Astrocyte (in vitro differentiated cells and primary cell): ENCODE data around the gene NECTIN1. TPM values are rescaled to one million over a fixed set of nuclear protein-coding genes. Genes with fewer than 3 reads are reported as not detected.
A peak's percentile ranks its signal among the peaks of the same experiment; 100 is the strongest.

Experiments
- DNase-seq: peaks from one replicate; pipeline ENCODE4 v3.0.0-alpha.2; 2010; ENCODE audit warnings: low read depth
- FAIRE-seq: peaks from 2 replicates; lab custom pipeline; 2011; peaks lifted over from hg19 to GRCh38; lab: Jason Lieb, UNC
- H2AFZ ChIP-seq: 2 replicates; pipeline ENCODE4 v1.6.0; 2012; ENCODE audit warnings: low read depth, low read length, inconsistent platforms
- H3K27ac ChIP-seq: 2 replicates; pipeline ENCODE4 v1.5.1; 2011; ENCODE audit warnings: low read depth, low read length, inconsistent platforms
- H3K27me3 ChIP-seq: 2 replicates; pipeline ENCODE4 v1.6.0; 2011; ENCODE audit warnings: low read length, inconsistent platforms; ENCODE audit not compliant: insufficient read depth
- H3K36me3 ChIP-seq: 2 replicates; pipeline ENCODE4 v1.5.1; 2011; ENCODE audit warnings: low read length, inconsistent platforms; ENCODE audit not compliant: insufficient read depth
- H3K4me1 ChIP-seq: 2 replicates; pipeline ENCODE4 v1.5.1; 2011; ENCODE audit warnings: low read length, inconsistent platforms; ENCODE audit not compliant: insufficient read depth
- H3K4me2 ChIP-seq: 2 replicates; pipeline ENCODE4 v1.6.0; 2012; ENCODE audit warnings: low read length, inconsistent platforms
- H3K4me3 ChIP-seq: 2 replicates; pipeline ENCODE4 v1.5.1; 2011; ENCODE audit warnings: low read depth, mild to moderate bottlenecking, low read length, inconsistent platforms; ENCODE audit not compliant: insufficient read depth
- H3K79me2 ChIP-seq: 2 replicates; pipeline ENCODE4 v1.6.0; 2012; ENCODE audit warnings: mild to moderate bottlenecking, low read length, inconsistent platforms; ENCODE audit not compliant: insufficient read depth
- H3K9ac ChIP-seq: 2 replicates; pipeline ENCODE4 v1.6.0; 2012; ENCODE audit warnings: mild to moderate bottlenecking, low read length, inconsistent platforms
- H3K9me3 ChIP-seq: 2 replicates; pipeline ENCODE4 v1.5.1; 2012; ENCODE audit warnings: low read depth, mild to moderate bottlenecking, low read length, inconsistent platforms; ENCODE audit not compliant: insufficient read depth
- H4K20me1 ChIP-seq: 2 replicates; pipeline ENCODE4 v1.6.0; 2012; ENCODE audit warnings: low read length, inconsistent platforms; ENCODE audit not compliant: insufficient read depth
- H3K27ac Mint-ChIP-seq: one replicate; pipeline ENCODE4 v1.8.0; 2021; ENCODE audit warnings: mild to moderate bottlenecking, mixed read lengths; ENCODE audit not compliant: unreplicated experiment
- H3K27me3 Mint-ChIP-seq: one replicate; pipeline ENCODE4 v1.8.0; 2021; ENCODE audit warnings: low read depth, mixed read lengths; ENCODE audit not compliant: unreplicated experiment
- H3K36me3 Mint-ChIP-seq: one replicate; pipeline ENCODE4 v1.8.0; 2021; ENCODE audit warnings: low read depth, mixed read lengths; ENCODE audit not compliant: unreplicated experiment
- H3K4me1 Mint-ChIP-seq: one replicate; pipeline ENCODE4 v1.8.0; 2021; ENCODE audit warnings: low read depth, mixed read lengths; ENCODE audit not compliant: unreplicated experiment
- H3K4me3 Mint-ChIP-seq: one replicate; pipeline ENCODE4 v1.8.0; 2021; ENCODE audit warnings: mild to moderate bottlenecking, moderate library complexity, mixed read lengths; ENCODE audit not compliant: unreplicated experiment
- H3K9me3 Mint-ChIP-seq: one replicate; pipeline ENCODE4 v1.8.0; 2021; ENCODE audit warnings: mild to moderate bottlenecking, mixed read lengths; ENCODE audit not compliant: unreplicated experiment
- CTCF ChIP-seq: IDR thresholded peaks from 2 replicates; pipeline ENCODE4 v1.5.1; 2011; ENCODE audit warnings: low read depth, mild to moderate bottlenecking, inconsistent platforms, low read length, moderate library complexity; ENCODE audit not compliant: insufficient read depth
- EZH2 ChIP-seq: IDR thresholded peaks from 2 replicates; pipeline ENCODE4 v1.6.1; 2012; ENCODE audit warnings: mild to moderate bottlenecking, low read length, inconsistent platforms; ENCODE audit not compliant: insufficient read depth
- total RNA-seq: library from RNA; stranded (reverse); gene quantifications from 2 replicates; pipeline ENCODE4 v1.2.1, GENCODE V29; 2021

Gene NECTIN1
- total RNA-seq, 1 donor from 2014 or later: 17.7 TPM

- Histone ChIP-seq H2AFZ (no peak overlapping the region), H3K9me3 (no peaks in the 10 kb centered on the region), H3K4me3 (no peak overlapping the region), H3K4me2 (no peak overlapping the region), H3K27me3 (peaks cover 8% of the 10 kb centered on the region), H3K9ac (no peak overlapping the region), H3K36me3 (no peaks in the 10 kb centered on the region), H3K79me2 (no peaks in the 10 kb centered on the region), H4K20me1 (no peaks in the 10 kb centered on the region), H3K4me1 (peaks cover 22% of the 10 kb centered on the region), H3K27ac (no peak overlapping the region)
- Mint-ChIP-seq H3K4me1 (peaks cover 16% of the 10 kb centered on the region), H3K27ac (no peak overlapping the region), H3K27me3 (peaks cover 59% of the 10 kb centered on the region), H3K4me3 (no peak overlapping the region), H3K36me3 (peaks cover under 1% of the 10 kb centered on the region), H3K9me3 (no peaks in the 10 kb centered on the region)
- DNase-seq (peak; percentile 70), FAIRE-seq (no peak)
- TF ChIP-seq EZH2 (no peak), CTCF (no peak)
These were observed 29.3 kb upstream of the NECTIN1 start for GRCh38 chr11:119758291-119758690.

- Histone ChIP-seq H3K4me1 (peaks cover 22% of the 10 kb centered on the region), H4K20me1 (no peaks in the 10 kb centered on the region), H3K4me3 (no peak overlapping the region), H3K9me3 (no peaks in the 10 kb centered on the region), H3K9ac (no peak overlapping the region), H3K36me3 (no peaks in the 10 kb centered on the region), H3K4me2 (no peak overlapping the region), H3K27me3 (peaks cover 8% of the 10 kb centered on the region), H3K79me2 (no peaks in the 10 kb centered on the region), H3K27ac (no peak overlapping the region), H2AFZ (no peak overlapping the region)
- no peak for DNase-seq
- H3K36me3 Mint-ChIP-seq: no peaks in the 10 kb centered on the region
- H3K27me3 Mint-ChIP-seq: peaks cover 60% of the 10 kb centered on the region
- TF ChIP-seq EZH2 (no peak), CTCF (no peak)
- no peak for FAIRE-seq
- H3K27ac Mint-ChIP-seq: no peak overlapping the region
- peaks cover 19% of the 10 kb centered on the region for H3K4me1 Mint-ChIP-seq
- no peak overlapping the region for H3K4me3 Mint-ChIP-seq
- H3K9me3 Mint-ChIP-seq: no peaks in the 10 kb centered on the region
These were observed 28.4 kb upstream of the NECTIN1 start for GRCh38 chr11:119757378-119757777.

GRCh38 chr11:119756169-119756865 lies 27.3 kb upstream of the NECTIN1 start:
- no peaks in the 10 kb centered on the region for H3K9me3 ChIP-seq
- no peaks in the 10 kb centered on the region for H3K36me3 Mint-ChIP-seq
- no peak overlapping the region for H2AFZ ChIP-seq
- peaks cover 22% of the 10 kb centered on the region for H3K4me1 ChIP-seq
- FAIRE-seq (no peak), DNase-seq (no peak)
- H3K4me3 ChIP-seq: no peak overlapping the region
- H3K79me2 ChIP-seq: no peaks in the 10 kb centered on the region
- no peak overlapping the region for H3K4me3 Mint-ChIP-seq
- H3K9me3 Mint-ChIP-seq: no peaks in the 10 kb centered on the region
- H3K27me3 Mint-ChIP-seq: peaks cover 65% of the 10 kb centered on the region
- TF ChIP-seq EZH2: no peak
- H4K20me1 ChIP-seq: no peaks in the 10 kb centered on the region
- H3K27ac Mint-ChIP-seq: no peak overlapping the region
- no peak overlapping the region for H3K27ac ChIP-seq
- H3K9ac ChIP-seq: no peak overlapping the region
- H3K4me2 ChIP-seq: no peak overlapping the region
- H3K27me3 ChIP-seq: peaks cover 8% of the 10 kb centered on the region
- H3K36me3 ChIP-seq: no peaks in the 10 kb centered on the region
- H3K4me1 Mint-ChIP-seq: peaks cover 19% of the 10 kb centered on the region
